GM21515 (cell line): ENCODE data around the gene QSOX2.
"Not testable (repeated sequence)": the region's sequence is repeated elsewhere in the genome, so short reads cannot be mapped to it uniquely, and the experiment has no call there.

Source experiments
- ATAC-seq: cut with Tn5 transposase; IDR thresholded peaks from one replicate; pipeline ENCODE4 v1.9.1; 2021; ENCODE audit not compliant: unreplicated experiment

Gene QSOX2

GRCh38 chr9:136239135-136239982 lies 6.3 kb downstream of the QSOX2 start:
- no peak for ATAC-seq

GRCh38 chr9:136238342-136238732 lies 7.3 kb downstream of the QSOX2 start:
- no peak for ATAC-seq

- no peak for ATAC-seq
These were observed 7.9 kb downstream of the QSOX2 start for GRCh38 chr9:136237486-136238341.

GRCh38 chr9:136236471-136237410 lies 8.9 kb downstream of the QSOX2 start:
- ATAC-seq: not testable (repeated sequence)

GRCh38 chr9:136235709-136236455 lies 9.7 kb downstream of the QSOX2 start:
- ATAC-seq: no peak

GRCh38 chr9:136235171-136235570 lies 10.4 kb downstream of the QSOX2 start:
- no peak for ATAC-seq

GRCh38 chr9:136234597-136234996 lies 11.0 kb downstream of the QSOX2 start:
- ATAC-seq: no peak

GRCh38 chr9:136233868-136234267 lies 11.7 kb downstream of the QSOX2 start:
- ATAC-seq: no peak

GRCh38 chr9:136233411-136233810 lies 12.2 kb downstream of the QSOX2 start:
- no peak for ATAC-seq

- no peak for ATAC-seq
These were observed 12.6 kb downstream of the QSOX2 start for GRCh38 chr9:136232969-136233368.

GRCh38 chr9:136231478-136232297 lies 13.9 kb downstream of the QSOX2 start:
- no peak for ATAC-seq

- no peak for ATAC-seq
These were observed 14.8 kb downstream of the QSOX2 start for GRCh38 chr9:136230773-136231172.

- no peak for ATAC-seq
These were observed 15.2 kb downstream of the QSOX2 start for GRCh38 chr9:136230365-136230764.

- no peak for ATAC-seq
These were observed 16.2 kb downstream of the QSOX2 start for GRCh38 chr9:136229096-136230065.

GRCh38 chr9:136228107-136228875 lies 17.3 kb downstream of the QSOX2 start:
- no peak for ATAC-seq

- no peak for ATAC-seq
These were observed 18.8 kb downstream of the QSOX2 start for GRCh38 chr9:136226680-136227407.
